Measurements from ENCODE around the gene FASN. TPM values are rescaled to one million over a fixed set of nuclear protein-coding genes. Genes with fewer than 3 reads are reported as not detected.

Gene FASN
- total and polyA plus RNA-seq, 2 of the 13 experiments (the other 11 are each of a cell fraction or from before 2014, with no cell fraction given), result 51.7 to 101 TPM

- TF ChIP-seq THAP9 (CRISPR knock-in tag; IDR thresholded peaks at IDR 0.05; ENCODE audit: borderline replicate concordance), result no peak
- TF ChIP-seq ATAD3A (CRISPR knock-in tag; IDR thresholded peaks at IDR 0.05), result no peak
- TF ChIP-seq FOXO4 (CRISPR knock-in tag; conservative IDR thresholded peaks at IDR 0.05), result no peak
- no peak; the same call in 1 of the 2 replicates for TF ChIP-seq CERS6 (CRISPR knock-in tag; IDR thresholded peaks at IDR 0.05)
- no peak for TF ChIP-seq TSC22D2 (CRISPR knock-in tag; IDR thresholded peaks at IDR 0.05; ENCODE audit: borderline replicate concordance)
- no peak for TF ChIP-seq RXRB (CRISPR knock-in tag; IDR thresholded peaks at IDR 0.05; ENCODE audit: borderline replicate concordance)
- TF ChIP-seq MAFG (CRISPR knock-in tag; IDR thresholded peaks at IDR 0.05), result no peak
- TF ChIP-seq MTA3 (CRISPR knock-in tag; IDR thresholded peaks at IDR 0.05), result no peak
- no peak for TF ChIP-seq PBX3 (CRISPR knock-in tag; IDR thresholded peaks at IDR 0.05; ENCODE audit: borderline replicate concordance)
- no peak for TF ChIP-seq PRDM10 (CRISPR knock-in tag; IDR thresholded peaks at IDR 0.05; ENCODE audit: low read depth)
- TF ChIP-seq KDM2A (CRISPR knock-in tag; IDR thresholded peaks at IDR 0.05; ENCODE audit: borderline replicate concordance, low read depth), result peak; percentile 51; the same call in 1 of the 2 replicates
- TF ChIP-seq THRA (CRISPR knock-in tag; IDR thresholded peaks at IDR 0.05; ENCODE audit: borderline replicate concordance), result 0 out of 2 replicates have a peak, but pooled peaks have one; percentile 9
- TF ChIP-seq ZNF572 (CRISPR knock-in tag; IDR thresholded peaks at IDR 0.05), result no peak
- TF ChIP-seq ZNF44 (CRISPR knock-in tag; IDR thresholded peaks at IDR 0.05), result no peak
- peak; percentile 72 for TF ChIP-seq PHF8 (CRISPR knock-in tag; IDR thresholded peaks at IDR 0.05)
- TF ChIP-seq KAT7 (CRISPR knock-in tag; IDR thresholded peaks at IDR 0.05; ENCODE audit: borderline replicate concordance), result no peak; the same call in 1 of the 2 replicates
- TF ChIP-seq ZNF256 (CRISPR knock-in tag; conservative IDR thresholded peaks at IDR 0.05), result no peak
Measured at GRCh38 chr17:82097184-82097918, 685 bp downstream of the FASN start (continued).

Measured in HepG2 (cell line).